ENCODE measurements around the gene INIP.

Gene INIP

DNA sequence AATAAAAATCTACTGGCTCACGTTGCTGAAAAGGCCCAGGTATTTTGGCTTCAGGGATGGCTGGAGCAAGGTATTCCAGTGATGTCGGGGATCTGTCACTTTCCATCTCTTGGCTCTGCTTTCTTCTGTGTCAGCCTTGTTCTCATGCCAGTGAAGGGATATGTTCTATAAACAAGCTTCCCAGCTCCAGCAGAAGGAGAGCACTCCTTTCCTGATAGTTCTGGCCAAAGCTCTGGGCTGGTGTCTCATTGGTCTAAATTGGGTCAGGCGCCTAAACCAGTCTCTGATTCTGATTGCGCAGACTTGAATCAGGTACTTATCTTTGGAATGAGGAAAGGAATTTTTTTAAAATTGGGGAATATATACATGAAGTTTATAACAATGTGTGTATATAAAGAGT lies 37.8 kb upstream of the INIP start:
- H3K9me3 ChIP-seq (ENCODE audit: control insufficient read depth, low read length): no peaks in the 10 kb centered on the region
- H3K27ac ChIP-seq (ENCODE audit: insufficient read depth, low read depth, low read length, poor library complexity, severe bottlenecking): no peak overlapping the region
- WGBS, 2 experiments: 85 to 88% methylated on average over 4 of the region's 4 CpGs
- H3K36me3 ChIP-seq (ENCODE audit: control insufficient read depth, insufficient read depth, low read length): no peaks in the 10 kb centered on the region
- no peak overlapping the region for H3K4me3 ChIP-seq (ENCODE audit: insufficient read depth, low read depth, low read length)
- H3K27me3 ChIP-seq (ENCODE audit: control insufficient read depth, insufficient read depth, low read length, poor library complexity, severe bottlenecking): no peaks in the 10 kb centered on the region
- H3K4me1 ChIP-seq (ENCODE audit: control insufficient read depth, insufficient read depth, low read length): peaks cover 8% of the 10 kb centered on the region

DNA sequence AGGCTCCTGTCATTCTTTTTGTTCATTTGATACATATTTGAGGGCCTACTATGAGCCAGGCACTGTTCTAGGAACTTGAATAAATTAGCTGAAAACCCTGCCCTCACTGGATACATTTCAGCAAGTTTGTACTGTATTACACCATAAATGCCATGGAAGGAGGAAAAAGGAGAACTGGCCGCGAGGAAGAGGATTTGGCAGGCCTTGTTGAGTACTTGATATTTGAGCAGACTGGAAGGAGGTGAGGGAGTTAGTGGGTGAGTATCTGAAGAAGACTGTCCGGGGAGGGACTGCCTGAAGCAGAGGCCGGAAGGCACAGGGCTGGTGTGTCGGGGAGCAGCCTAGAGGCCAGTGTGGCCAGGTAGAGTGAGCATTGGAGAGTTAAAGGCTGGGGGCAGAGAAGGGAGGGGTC lies 37.1 kb upstream of the INIP start:
- H3K27ac ChIP-seq (ENCODE audit: insufficient read depth, low read depth, low read length, poor library complexity, severe bottlenecking): no peak overlapping the region
- H3K27me3 ChIP-seq (ENCODE audit: control insufficient read depth, insufficient read depth, low read length, poor library complexity, severe bottlenecking): no peaks in the 10 kb centered on the region
- no peaks in the 10 kb centered on the region for H3K36me3 ChIP-seq (ENCODE audit: control insufficient read depth, insufficient read depth, low read length)
- 68 to 82% methylated on average over 5 of the region's 5 CpGs for WGBS, 2 experiments
- H3K9me3 ChIP-seq (ENCODE audit: control insufficient read depth, low read length): no peaks in the 10 kb centered on the region
- H3K4me3 ChIP-seq (ENCODE audit: insufficient read depth, low read depth, low read length): no peak overlapping the region
- peaks cover 8% of the 10 kb centered on the region for H3K4me1 ChIP-seq (ENCODE audit: control insufficient read depth, insufficient read depth, low read length)

DNA sequence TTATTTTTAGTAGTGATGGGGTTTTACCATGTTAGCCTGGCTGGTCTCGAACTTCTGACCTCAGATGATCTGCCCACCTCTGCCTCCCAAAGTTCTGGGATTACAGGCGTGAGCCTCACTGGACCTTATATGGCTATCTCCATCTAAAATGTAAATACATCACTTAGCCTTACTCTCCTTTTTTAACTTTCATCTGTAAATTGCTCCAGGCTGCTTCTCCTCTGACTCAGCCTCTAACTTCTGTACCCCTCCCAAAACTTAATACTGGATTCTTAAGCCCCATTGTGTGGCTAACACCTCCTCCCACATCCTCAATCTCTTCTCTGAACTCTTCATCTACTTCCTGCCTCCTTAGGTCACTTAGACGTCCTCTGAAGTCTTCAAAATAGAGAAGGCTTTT lies 36.7 kb upstream of the INIP start:
- no peaks in the 10 kb centered on the region for H3K9me3 ChIP-seq (ENCODE audit: control insufficient read depth, low read length)
- no peak overlapping the region for H3K27ac ChIP-seq (ENCODE audit: insufficient read depth, low read depth, low read length, poor library complexity, severe bottlenecking)
- 76 to 80% methylated on average over 3 of the region's 3 CpGs for WGBS, 2 experiments
- H3K4me3 ChIP-seq (ENCODE audit: insufficient read depth, low read depth, low read length): no peak overlapping the region
- peaks cover 8% of the 10 kb centered on the region for H3K4me1 ChIP-seq (ENCODE audit: control insufficient read depth, insufficient read depth, low read length)
- no peaks in the 10 kb centered on the region for H3K36me3 ChIP-seq (ENCODE audit: control insufficient read depth, insufficient read depth, low read length)
- H3K27me3 ChIP-seq (ENCODE audit: control insufficient read depth, insufficient read depth, low read length, poor library complexity, severe bottlenecking): no peaks in the 10 kb centered on the region

DNA sequence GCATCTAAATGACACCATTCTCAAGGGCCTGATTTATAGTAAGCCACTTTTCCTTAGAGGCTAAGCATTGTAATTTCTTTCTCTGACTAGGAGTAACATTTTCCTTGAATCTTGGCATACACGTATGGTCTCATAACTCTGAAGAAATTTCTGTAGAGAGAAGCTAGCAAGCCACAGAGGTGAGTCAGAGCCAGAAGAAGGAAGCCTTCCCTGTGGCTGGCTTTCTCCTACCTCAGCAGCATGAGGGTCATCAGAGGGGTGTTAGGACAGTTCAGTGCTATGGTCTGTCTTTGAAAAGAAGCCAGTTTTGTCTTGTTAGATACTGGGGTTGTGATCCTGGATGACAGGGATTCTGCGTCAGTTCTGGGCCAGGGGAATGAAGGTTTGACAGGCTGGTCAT lies 35.8 kb upstream of the INIP start:
- H3K4me1 ChIP-seq (ENCODE audit: control insufficient read depth, insufficient read depth, low read length): peaks cover 8% of the 10 kb centered on the region
- 89 to 97% methylated on average over 2 of the region's 2 CpGs for WGBS, 2 experiments
- no peak overlapping the region for H3K4me3 ChIP-seq (ENCODE audit: insufficient read depth, low read depth, low read length)
- H3K27ac ChIP-seq (ENCODE audit: insufficient read depth, low read depth, low read length, poor library complexity, severe bottlenecking): no peak overlapping the region
- H3K27me3 ChIP-seq (ENCODE audit: control insufficient read depth, insufficient read depth, low read length, poor library complexity, severe bottlenecking): no peaks in the 10 kb centered on the region
- H3K36me3 ChIP-seq (ENCODE audit: control insufficient read depth, insufficient read depth, low read length): no peaks in the 10 kb centered on the region
- H3K9me3 ChIP-seq (ENCODE audit: control insufficient read depth, low read length): no peaks in the 10 kb centered on the region

DNA sequence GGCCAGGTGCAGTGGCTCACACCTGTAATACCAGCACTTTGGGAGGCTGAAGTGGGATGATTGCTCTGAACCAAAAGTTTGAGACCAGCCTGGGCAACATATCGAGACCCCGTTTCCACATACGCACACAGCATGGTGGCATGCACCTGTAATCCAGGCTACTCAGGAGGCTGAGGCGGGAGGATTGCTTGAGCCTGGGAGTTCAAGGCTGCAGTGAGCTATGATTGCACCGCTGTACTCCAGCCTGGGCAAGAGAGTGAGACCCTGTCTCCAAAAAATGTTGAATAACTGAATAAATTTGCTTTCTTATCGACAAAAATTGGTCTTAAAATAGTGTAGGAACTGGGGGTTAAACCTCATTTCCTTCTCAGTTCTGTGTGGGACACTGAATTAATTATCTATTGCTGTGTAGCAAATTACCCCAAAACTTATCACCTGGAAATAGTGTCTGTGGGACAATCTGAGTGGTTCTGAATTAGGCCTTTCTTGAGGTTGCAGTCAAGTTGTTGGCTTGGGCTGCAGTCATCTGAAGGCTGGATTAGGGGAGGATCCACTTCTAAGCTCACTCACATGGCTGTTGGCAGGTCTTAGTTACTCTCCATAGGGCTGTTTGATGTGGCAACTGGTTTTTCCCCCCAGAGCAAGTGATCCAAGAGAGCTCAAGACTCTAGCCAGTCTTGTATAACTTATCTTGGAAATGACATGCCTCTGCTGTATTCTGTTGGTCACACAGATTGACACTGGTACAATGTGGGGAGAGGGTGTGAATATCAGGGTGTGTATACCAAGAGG lies 34.6 kb upstream of the INIP start:
- H3K9me3 ChIP-seq (ENCODE audit: control insufficient read depth, low read length): no peaks in the 10 kb centered on the region
- H3K27me3 ChIP-seq (ENCODE audit: control insufficient read depth, insufficient read depth, low read length, poor library complexity, severe bottlenecking): no peaks in the 10 kb centered on the region
- H3K4me1 ChIP-seq (ENCODE audit: control insufficient read depth, insufficient read depth, low read length): peaks cover 8% of the 10 kb centered on the region
- WGBS, 2 experiments: 76 to 80% methylated on average over 6 of the region's 6 CpGs
- peak overlapping the region; percentile 82 for H3K4me3 ChIP-seq (ENCODE audit: insufficient read depth, low read depth, low read length)
- no peaks in the 10 kb centered on the region for H3K36me3 ChIP-seq (ENCODE audit: control insufficient read depth, insufficient read depth, low read length)
- peak overlapping the region; percentile 75 for H3K27ac ChIP-seq (ENCODE audit: insufficient read depth, low read depth, low read length, poor library complexity, severe bottlenecking)

DNA sequence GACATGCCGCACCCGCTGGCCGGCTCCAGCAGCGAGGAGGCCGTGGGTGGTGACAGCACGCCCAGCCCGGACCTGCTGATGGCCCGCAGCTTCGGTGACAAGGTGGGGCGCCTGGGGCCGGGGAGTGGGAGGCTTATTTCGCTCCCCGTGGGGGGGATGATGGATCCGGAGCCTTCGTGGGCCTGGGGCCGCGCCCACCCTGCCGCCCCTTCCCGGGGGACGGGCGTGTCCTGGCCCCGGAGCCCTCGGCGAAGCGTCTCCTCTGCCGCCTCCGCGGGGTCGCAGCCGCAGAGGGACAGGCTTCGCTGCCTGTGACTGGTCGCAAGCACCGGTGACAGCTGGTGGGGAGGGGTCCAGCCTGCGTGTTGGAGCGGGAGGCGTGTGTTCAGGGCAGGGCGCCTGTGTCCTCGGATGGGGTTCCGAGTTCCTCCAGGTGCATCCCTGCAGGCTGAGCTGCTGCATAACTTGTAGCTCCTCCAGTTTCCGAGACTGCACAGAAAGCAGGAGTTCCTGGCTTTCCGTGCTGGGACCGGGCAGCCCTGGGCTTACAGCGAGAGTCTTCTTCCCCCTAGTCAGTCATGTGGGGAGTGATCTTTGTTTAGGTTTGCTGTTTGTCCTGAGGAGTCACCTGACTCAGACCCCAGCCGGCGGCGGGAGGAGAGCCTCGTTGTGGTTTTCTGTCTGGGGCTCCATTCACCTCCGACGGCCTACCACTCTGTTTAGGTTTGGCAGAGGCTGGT lies 33.3 kb upstream of the INIP start:
- no peaks in the 10 kb centered on the region for H3K9me3 ChIP-seq (ENCODE audit: control insufficient read depth, low read length)
- peaks cover 8% of the 10 kb centered on the region for H3K4me1 ChIP-seq (ENCODE audit: control insufficient read depth, insufficient read depth, low read length)
- no peaks in the 10 kb centered on the region for H3K27me3 ChIP-seq (ENCODE audit: control insufficient read depth, insufficient read depth, low read length, poor library complexity, severe bottlenecking)
- H3K36me3 ChIP-seq (ENCODE audit: control insufficient read depth, insufficient read depth, low read length): no peaks in the 10 kb centered on the region
- H3K27ac ChIP-seq (ENCODE audit: insufficient read depth, low read depth, low read length, poor library complexity, severe bottlenecking): peak overlapping the region; percentile 75
- 0% methylated on average over 49 of the region's 49 CpGs for WGBS, 2 experiments
- H3K4me3 ChIP-seq (ENCODE audit: insufficient read depth, low read depth, low read length): peak overlapping the region; percentile 82

DNA sequence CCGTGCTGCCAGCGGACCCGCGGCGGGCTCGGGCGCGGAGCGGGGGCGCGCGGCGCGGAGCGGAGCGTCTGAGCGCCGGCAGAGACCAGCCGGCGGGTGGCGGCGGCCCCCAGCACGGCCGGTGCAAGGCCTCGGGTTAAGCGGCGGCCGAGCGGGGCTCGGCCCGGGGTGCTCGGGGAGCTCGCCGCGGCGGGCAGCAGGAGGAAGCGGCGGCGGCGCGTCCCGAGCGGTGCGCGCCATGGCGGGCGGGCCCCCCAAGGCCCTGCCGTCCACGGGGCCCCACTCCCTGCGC lies 32.8 kb upstream of the INIP start:
- Histone ChIP-seq H3K4me1 (ENCODE audit: control insufficient read depth, insufficient read depth, low read length) (peaks cover 8% of the 10 kb centered on the region), H3K36me3 (ENCODE audit: control insufficient read depth, insufficient read depth, low read length) (no peaks in the 10 kb centered on the region), H3K9me3 (ENCODE audit: control insufficient read depth, low read length) (no peaks in the 10 kb centered on the region), H3K27me3 (ENCODE audit: control insufficient read depth, insufficient read depth, low read length, poor library complexity, severe bottlenecking) (no peaks in the 10 kb centered on the region), H3K4me3 (ENCODE audit: insufficient read depth, low read depth, low read length) (peak overlapping the region; percentile 82), H3K27ac (ENCODE audit: insufficient read depth, low read depth, low read length, poor library complexity, severe bottlenecking) (no peak overlapping the region)
- WGBS, 2 experiments: 0% methylated on average over 50 of the region's 50 CpGs

DNA sequence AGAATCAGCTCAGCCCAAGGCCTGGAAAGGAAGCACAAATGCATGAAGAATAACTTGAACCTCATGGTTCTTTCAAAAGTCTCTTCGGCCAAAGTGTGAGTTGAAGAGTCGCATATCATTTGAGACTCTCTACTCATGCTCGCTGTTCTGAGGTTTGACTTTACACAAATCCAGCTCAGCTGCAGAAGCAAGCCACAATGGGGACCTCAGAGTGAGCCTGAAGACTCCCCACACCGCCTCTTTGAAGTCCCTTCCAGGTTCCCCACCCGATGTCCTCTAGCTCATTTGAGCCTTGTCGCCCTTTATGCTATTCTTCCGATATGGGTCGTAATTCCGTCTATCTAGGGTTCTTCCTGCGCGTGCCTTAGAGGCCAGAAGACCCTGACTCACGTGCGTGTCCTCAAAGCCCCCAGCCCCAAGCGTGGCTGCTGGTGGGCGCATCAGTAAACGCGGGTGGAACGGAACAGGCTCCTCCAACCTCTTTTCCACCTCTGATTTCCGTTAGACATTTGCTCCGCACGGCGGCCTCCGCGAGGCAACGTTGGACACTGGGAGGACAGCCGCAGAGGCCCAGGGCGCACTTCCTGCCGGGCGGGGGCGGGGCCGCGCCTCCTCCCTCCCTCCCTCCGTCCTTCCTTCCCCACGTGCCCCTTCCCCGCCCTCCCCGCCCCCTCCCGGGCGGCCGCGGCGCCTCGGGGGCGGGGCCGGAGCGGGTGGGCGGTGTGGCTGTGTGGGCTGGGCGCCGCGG lies 32.3 kb upstream of the INIP start, which contains the start of gene SNX30:
TSS of gene SNX30 (plus strand) at position 745 of the 748 bp plus-strand sequence. CDS start 242 bp downstream, outside the sequence.
- Histone ChIP-seq H3K4me3 (ENCODE audit: insufficient read depth, low read depth, low read length) (peak within 1 kb of the TSS; percentile 82), H3K9me3 (ENCODE audit: control insufficient read depth, low read length) (no peaks in the 10 kb centered on the region), H3K36me3 (ENCODE audit: control insufficient read depth, insufficient read depth, low read length) (no peaks in the 10 kb centered on the region), H3K27me3 (ENCODE audit: control insufficient read depth, insufficient read depth, low read length, poor library complexity, severe bottlenecking) (no peaks in the 10 kb centered on the region), H3K27ac (ENCODE audit: insufficient read depth, low read depth, low read length, poor library complexity, severe bottlenecking) (peak within 1 kb of the TSS; percentile 75), H3K4me1 (ENCODE audit: control insufficient read depth, insufficient read depth, low read length) (peaks cover 8% of the 10 kb centered on the region)
- WGBS, 2 experiments: 5 to 6% methylated on average over 45 to 49 of the region's 49 CpGs

DNA sequence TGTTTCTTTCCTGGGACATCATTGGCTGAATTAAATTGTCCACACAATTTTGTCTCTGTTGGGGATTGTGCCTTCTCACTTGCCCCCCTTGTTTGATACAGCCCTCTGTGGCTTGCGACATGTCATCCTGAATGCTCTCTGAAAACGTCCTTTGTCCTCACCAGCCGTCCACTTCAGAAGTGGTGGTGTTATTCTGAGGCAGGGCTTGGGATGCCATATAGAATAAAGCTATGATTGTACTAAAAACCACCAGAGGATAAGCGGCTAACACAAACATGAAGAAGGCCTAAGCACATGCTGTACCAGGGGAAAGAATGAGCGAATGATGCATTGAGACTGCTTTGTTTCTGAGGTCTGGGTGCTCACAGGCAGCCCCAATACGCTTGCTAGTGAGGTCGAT lies 29.2 kb upstream of the INIP start:
- no peaks in the 10 kb centered on the region for H3K27me3 ChIP-seq (ENCODE audit: control insufficient read depth, insufficient read depth, low read length, poor library complexity, severe bottlenecking)
- peak overlapping the region; percentile 33 for H3K27ac ChIP-seq (ENCODE audit: insufficient read depth, low read depth, low read length, poor library complexity, severe bottlenecking)
- peaks cover 7% of the 10 kb centered on the region for H3K4me1 ChIP-seq (ENCODE audit: control insufficient read depth, insufficient read depth, low read length)
- H3K4me3 ChIP-seq (ENCODE audit: insufficient read depth, low read depth, low read length): no peak overlapping the region
- 89 to 90% methylated on average over 7 of the region's 7 CpGs for WGBS, 2 experiments
- H3K9me3 ChIP-seq (ENCODE audit: control insufficient read depth, low read length): no peaks in the 10 kb centered on the region
- no peaks in the 10 kb centered on the region for H3K36me3 ChIP-seq (ENCODE audit: control insufficient read depth, insufficient read depth, low read length)

DNA sequence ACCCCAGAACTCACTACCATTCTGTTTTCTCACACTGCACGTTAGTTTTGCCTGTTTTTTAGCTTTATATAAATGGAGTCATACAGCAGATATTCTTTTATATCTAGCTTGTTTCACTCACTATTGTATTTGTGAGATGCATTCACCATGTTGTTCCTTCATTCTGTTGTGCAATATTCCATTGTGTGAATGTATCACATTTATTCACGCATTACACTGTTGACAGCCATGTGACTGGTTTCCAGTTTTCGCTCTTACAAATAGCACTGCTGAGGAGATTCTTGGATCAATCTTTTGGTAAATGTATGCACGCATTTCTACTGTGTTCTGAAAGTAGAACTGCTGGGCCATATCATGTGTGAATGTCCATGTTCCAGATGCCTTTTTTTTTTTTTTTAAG lies 26.3 kb upstream of the INIP start:
- no peak overlapping the region for H3K4me3 ChIP-seq (ENCODE audit: insufficient read depth, low read depth, low read length)
- no peaks in the 10 kb centered on the region for H3K36me3 ChIP-seq (ENCODE audit: control insufficient read depth, insufficient read depth, low read length)
- H3K4me1 ChIP-seq (ENCODE audit: control insufficient read depth, insufficient read depth, low read length): no peaks in the 10 kb centered on the region
- 76 to 83% methylated on average over 4 of the region's 4 CpGs for WGBS, 2 experiments
- H3K27ac ChIP-seq (ENCODE audit: insufficient read depth, low read depth, low read length, poor library complexity, severe bottlenecking): no peak overlapping the region
- H3K27me3 ChIP-seq (ENCODE audit: control insufficient read depth, insufficient read depth, low read length, poor library complexity, severe bottlenecking): no peaks in the 10 kb centered on the region
- H3K9me3 ChIP-seq (ENCODE audit: control insufficient read depth, low read length): no peaks in the 10 kb centered on the region

Data from ectodermal cell (in vitro differentiated cells).